NCI-H1092 treated with DMSO at 0.1 percent for 48 hours (cell line): ENCODE data around the gene DISC1.
"Not testable (repeated sequence)": the region's sequence is repeated elsewhere in the genome, so short reads cannot be mapped to it uniquely, and the experiment has no call there.

ENCODE experiments used
- DNase-seq: peaks from one replicate; lab custom pipeline; 2025; lab: John Stamatoyannopoulos, UW

Gene DISC1

GRCh38 chr1:231606712-231607111, 19.9 kb upstream of the DISC1 start:
- no peak for DNase-seq

DNA sequence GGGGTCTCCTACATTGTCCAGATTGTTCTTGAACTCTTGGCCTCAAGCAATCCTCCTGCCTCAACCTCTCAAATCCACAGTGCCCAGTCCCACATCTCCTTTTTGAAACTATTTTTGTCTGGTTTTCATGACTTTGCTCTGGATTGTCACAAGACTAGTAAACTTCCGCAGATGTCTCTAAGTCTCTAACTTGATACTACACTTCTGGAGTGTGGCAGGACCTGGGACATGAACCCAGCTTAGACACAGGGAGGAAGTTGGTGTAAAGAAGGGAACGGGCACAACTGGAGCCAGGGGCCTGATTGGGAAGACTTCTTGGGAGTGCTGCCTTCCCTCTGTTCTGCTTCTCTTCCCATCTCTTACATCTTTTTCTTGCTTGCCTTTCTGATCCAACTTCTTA, 16.2 kb upstream of the DISC1 start:
- no peak for DNase-seq

GRCh38 chr1:231611111-231611510, 15.5 kb upstream of the DISC1 start:
- DNase-seq = no peak

- no peak for DNase-seq
Measured at GRCh38 chr1:231611851-231612250, 14.7 kb upstream of the DISC1 start.

GRCh38 chr1:231612393-231613089, 14.0 kb upstream of the DISC1 start:
- no peak for DNase-seq

- DNase-seq = no peak
Measured at GRCh38 chr1:231613419-231614349, 12.9 kb upstream of the DISC1 start.

GRCh38 chr1:231616667-231617066, 9.9 kb upstream of the DISC1 start:
- no peak for DNase-seq

DNA sequence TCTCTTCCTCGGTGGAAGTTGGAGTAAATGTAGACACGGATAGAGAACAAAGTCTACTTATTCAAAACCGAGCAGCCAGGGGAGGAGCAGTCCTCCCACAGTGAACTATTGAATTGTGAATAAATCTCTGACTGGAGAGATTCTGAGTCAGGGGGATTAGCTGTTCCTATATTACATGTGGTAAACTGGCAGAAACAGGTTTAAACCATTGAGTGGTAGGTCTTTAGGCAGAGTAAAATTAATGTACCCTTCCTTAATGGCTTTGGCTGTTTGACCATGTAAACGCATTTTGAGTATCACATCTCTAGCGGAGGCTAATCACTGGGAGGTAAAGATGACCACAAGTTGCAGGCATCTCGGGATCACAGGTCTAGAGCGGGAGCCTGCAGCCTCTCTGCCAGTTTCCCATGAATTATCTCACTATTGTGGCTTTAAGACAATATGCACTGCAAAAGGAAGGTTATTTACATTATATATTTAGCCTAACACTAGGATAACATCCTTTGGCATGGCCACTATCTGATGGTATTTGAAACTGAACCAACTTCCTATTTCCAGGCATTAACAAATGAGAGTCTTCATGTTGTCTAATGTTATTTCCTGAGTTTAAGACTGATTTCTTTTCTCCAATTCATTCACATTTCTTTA, 7.9 kb upstream of the DISC1 start:
- DNase-seq = no peak

DNA sequence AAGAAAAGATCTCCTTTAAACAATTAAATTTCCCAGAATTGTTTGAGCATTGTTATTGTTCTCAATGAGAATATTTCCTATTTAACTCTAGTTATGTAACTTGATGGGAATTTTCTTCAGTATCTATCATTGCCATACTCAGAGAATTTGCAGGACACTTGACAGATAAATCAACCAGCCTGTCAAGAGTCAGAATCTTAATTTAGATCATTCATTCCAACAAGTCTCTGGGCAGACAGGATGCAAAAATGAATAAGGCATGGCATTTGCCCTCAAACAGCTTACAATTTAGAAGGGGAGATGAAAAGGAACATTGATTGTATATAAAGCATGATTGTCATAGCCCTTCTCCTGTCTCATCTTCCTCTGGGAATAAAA, 7.3 kb upstream of the DISC1 start:
- no peak for DNase-seq

- DNase-seq = not testable (repeated sequence)
Measured at GRCh38 chr1:231625042-231625441, 1.5 kb upstream of the DISC1 start.

DNA sequence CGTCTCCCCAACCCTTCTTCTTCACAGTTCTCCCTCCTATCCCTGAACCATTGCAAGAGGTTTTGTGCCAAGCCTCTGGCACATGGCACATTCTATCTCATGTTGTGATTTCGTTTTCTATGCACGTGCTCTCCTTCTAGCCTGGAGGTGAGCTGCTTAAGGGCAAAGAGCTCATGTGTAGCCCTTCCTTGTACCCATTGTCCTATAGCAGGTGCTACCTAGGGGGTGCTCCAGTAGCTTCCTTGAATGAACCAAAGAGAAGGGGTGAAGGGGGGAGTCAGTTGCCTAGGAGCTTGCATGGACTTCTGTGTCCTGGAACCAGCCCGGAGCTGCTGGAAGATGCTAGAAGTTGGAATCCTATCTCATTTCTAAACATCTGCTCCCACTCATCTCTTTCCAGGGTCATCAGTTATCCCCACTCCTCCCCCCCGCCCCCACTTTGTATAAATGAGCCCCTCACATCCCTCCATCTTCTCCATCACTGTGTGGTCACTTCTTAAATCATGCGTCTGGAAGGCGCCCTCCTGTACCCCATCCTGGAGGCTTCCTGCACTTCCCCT, 535 bp upstream of the DISC1 start:
- peak; percentile 32 for DNase-seq

DNA sequence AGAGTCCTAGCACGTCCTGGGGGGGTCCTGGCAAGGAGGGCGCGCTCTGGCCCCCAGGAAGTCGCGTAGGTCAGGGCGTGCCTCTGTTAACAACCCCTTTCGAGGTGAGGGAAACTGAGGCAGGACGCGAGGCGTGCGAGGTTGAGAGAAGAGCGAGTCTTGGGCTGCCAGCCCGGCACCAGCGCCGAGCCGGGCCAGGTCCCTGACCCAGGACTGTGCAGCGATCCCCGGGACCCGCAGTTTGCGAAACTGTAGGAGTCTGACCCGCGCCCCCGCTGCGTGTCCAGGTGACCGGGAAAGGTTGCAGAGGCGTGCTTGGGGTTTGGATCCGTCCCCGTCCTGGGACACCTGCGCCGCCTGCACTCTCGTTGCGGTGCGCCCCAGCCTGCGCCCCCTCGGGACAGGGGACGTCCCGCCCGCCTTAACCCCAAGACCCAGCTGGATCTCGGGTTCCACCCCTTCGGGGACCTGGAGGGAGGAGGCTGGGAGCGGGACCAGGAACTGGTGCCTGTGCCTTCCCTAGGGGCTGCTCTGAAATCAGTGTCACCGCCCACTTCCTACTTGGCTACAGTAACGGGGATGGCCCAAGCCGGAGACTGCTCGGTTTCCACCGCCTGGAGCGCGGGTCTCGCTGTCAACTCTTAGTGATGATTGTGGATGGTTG, 493 bp downstream of the DISC1 start:
- peak; percentile 20 for DNase-seq

DNA sequence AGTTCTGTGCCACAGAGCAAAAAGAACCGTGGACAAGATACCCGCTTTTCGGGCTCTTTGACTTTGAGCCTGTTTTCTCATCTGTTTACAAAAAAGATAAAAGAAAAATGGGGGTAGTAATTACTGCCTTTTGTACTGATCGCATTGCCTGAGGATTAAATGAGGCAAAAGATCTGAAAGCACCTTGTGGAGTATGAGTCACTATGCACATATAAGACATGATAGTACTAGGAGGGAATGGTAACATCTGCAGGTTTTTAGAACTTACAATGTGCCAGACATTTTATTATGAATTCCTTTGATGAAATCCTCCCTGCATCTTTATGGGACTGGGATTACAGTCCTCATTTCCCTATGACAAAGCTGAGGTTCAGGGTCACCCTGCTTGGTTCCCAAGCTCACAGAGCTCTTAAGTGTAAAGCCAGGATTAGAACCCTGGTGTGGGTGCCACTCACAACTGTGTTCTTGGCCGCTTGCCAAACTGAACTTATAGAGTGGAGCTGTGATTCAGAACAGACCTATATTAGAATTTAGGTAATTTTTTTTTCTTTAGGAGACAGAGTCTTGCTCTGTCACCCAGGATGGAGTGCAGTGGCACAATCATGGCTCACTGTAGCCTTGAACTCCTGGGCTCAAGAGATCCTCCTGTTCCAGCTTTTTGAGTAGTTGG, 1.8 kb downstream of the DISC1 start:
- DNase-seq = no peak

DNA sequence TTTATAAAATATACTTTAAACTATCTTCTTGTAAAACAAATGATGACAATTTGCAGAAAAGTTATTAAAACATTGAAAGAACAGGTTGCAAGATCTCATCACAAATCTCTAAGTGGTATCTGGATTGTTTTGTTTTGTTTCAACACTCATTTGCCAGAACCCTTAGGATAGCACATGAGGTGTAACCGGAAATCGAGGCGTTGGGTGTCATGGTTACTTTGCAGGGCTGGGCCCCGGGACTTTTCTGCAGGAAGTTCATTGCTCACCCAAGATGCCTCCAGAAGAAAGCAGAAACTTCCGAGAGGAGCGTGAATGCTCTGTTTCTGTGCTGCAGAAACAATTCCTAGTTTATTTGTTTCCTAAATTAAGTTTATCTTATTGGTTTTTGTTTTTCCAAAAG, 2.5 kb downstream of the DISC1 start:
- DNase-seq = no peak

DNA sequence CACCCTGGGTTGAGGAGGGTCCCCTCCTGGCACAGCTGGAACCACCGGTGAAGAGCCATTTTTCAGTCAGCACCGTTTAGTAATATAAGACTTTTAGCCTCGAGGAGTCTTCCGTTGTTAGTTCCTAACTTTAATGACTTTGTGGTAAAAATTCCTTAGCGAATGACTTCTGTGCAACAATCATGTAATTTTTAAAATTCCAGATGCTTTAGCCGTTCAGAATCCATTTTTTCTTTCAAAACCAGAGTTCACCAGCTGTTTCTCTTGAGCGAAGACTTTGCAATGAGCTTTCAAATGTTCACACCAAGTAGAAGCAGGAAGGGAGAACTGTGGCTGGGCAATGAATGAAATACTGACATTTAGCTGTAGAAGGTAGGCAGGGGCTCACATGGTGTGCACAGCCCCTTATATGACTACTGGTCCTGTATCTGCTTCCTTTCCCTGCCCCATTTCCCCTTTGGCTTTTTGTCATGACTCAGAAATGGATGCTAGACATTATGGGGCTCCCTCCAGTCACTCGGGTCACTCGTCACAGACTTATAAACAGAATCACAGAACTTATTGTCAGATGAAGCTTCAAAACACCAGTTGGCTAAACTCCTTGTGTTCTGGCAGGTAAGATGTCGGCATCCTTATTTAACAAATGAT, 4.1 kb downstream of the DISC1 start:
- no peak for DNase-seq

GRCh38 chr1:231631717-231632116, 5.1 kb downstream of the DISC1 start:
- no peak for DNase-seq

GRCh38 chr1:231632119-231632518, 5.5 kb downstream of the DISC1 start:
- DNase-seq = no peak

DNA sequence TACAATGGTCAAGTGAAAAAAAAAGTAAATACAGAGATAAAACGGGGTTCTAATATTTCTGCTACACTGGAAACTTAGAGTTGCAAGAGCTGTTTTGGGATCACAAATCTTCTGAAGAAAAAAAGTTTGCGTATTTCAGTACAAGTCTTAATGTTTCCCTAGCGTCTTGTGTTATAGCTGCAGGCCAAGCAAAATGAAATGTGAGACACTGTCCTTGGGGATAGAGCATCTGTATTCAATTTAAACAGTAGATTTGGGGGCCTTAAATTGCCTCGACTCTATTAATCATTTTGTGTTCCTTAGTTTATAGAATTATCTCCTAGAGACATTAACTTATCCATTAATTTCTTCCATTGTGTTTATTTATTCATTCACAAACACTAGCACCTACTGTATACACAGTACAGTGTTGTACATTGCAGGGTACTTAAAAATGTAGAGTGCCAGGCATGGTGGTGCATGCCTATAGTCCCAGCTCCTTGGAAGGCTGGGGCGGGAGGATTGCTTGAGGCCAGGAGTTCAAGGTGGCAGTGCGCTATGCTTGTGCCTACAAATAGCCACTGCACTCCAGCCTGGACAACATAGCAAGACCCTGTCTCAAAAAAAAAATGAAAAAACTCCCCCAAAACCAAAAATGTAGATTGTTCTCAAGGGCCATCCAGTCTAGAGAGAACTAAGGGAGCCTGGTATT, 7.9 kb downstream of the DISC1 start:
- DNase-seq = no peak

DNA sequence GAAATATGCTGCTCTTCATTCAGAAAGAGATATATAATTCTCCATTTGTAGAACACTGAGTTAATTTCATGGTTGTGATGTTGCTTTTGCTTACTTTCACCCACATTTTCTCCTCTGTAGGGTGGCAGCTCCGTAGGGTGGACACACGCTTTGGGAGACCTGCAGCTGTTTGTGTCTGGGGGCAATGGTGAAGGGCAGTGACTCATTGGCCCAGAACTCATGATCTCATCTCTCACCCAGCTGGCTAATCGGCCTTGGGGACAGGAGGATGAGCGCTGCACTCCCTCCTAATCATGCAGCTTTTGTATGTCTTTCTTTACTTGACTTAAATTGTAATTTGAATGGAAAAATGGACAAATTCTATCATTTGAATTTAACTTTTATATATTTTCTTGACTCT, 9.6 kb downstream of the DISC1 start:
- no peak for DNase-seq

DNA sequence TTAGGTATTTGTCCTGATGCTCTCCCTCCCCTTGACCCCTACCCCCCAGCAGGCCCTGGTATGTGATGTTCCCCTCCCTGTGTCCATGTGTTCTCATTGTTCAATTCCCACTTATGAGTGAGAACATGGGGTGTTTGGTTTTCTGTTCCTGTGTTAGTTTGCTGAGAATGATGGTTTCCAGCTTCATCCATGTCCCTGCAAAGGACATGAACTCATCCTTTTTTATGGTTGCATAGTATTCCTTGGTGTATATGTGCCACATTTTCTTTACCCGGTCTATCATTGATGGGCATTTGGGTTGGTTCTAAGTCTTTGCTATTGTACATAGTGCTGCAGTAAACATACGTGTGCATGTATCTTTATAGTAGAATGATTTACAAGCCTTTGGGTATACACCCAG, 10.3 kb downstream of the DISC1 start:
- DNase-seq = not testable (repeated sequence)
